ENCODE data around the gene BRI3. TPM values are rescaled to one million over a fixed set of nuclear protein-coding genes. Genes with fewer than 3 reads are reported as not detected.

Gene BRI3
- total RNA-seq, 4 donors from 2014 or later = 36.4 to 52.9 (median 45.2) TPM

- peaks cover 64% of the 10 kb centered on the region for H3K36me3 ChIP-seq
- WGBS = 93% methylated on average over 7 of the region's 11 CpGs
- no peak overlapping the region for H3K4me3 ChIP-seq
- no peak overlapping the region for H3K27ac ChIP-seq
- no peaks in the 10 kb centered on the region for H3K9me3 ChIP-seq
- H3K4me1 ChIP-seq = no peaks in the 10 kb centered on the region
- no peaks in the 10 kb centered on the region for H3K27me3 ChIP-seq
- peak in 1 of 2 donors; percentile 56 for DNase-seq (ENCODE audit: low spot score in 2 of 2)
- no peak for TF ChIP-seq CTCF (IDR thresholded peaks at IDR 0.05)
- no peak for TF ChIP-seq POLR2AphosphoS5 (IDR thresholded peaks at IDR 0.05)
- no peak for TF ChIP-seq POLR2A (IDR thresholded peaks at IDR 0.05)
- no peak for TF ChIP-seq EP300 (IDR thresholded peaks at IDR 0.05)
Measured at GRCh38 chr7:98235901-98236300, 45.6 kb upstream of the BRI3 start.

- Histone ChIP-seq H3K27ac (no peak overlapping the region), H3K9me3 (no peaks in the 10 kb centered on the region), H3K4me1 (no peaks in the 10 kb centered on the region), H3K4me3 (no peak overlapping the region), H3K27me3 (no peaks in the 10 kb centered on the region), H3K36me3 (peaks cover 63% of the 10 kb centered on the region)
- DNase-seq (ENCODE audit: low spot score in 2 of 2) = no peak
- TF ChIP-seq CTCF (IDR thresholded peaks at IDR 0.05) = no peak
- TF ChIP-seq POLR2AphosphoS5 (IDR thresholded peaks at IDR 0.05) = no peak
- no peak for TF ChIP-seq POLR2A (IDR thresholded peaks at IDR 0.05)
- TF ChIP-seq EP300 (IDR thresholded peaks at IDR 0.05) = no peak
- WGBS = 95% methylated on average over 23 of the region's 25 CpGs
Measured at GRCh38 chr7:98236355-98237185, 44.9 kb upstream of the BRI3 start.

GRCh38 chr7:98238076-98238475 is 43.4 kb upstream of the BRI3 start:
- Histone ChIP-seq H3K4me3 (no peak overlapping the region), H3K36me3 (peaks cover 59% of the 10 kb centered on the region), H3K9me3 (no peaks in the 10 kb centered on the region), H3K4me1 (no peaks in the 10 kb centered on the region), H3K27me3 (no peaks in the 10 kb centered on the region), H3K27ac (no peak overlapping the region)
- no peak for DNase-seq (ENCODE audit: low spot score in 2 of 2)
- 100% methylated on average over 3 of the region's 4 CpGs for WGBS
- no peak for TF ChIP-seq POLR2A (IDR thresholded peaks at IDR 0.05)
- no peak for TF ChIP-seq CTCF (IDR thresholded peaks at IDR 0.05)
- TF ChIP-seq POLR2AphosphoS5 (IDR thresholded peaks at IDR 0.05) = no peak
- no peak for TF ChIP-seq EP300 (IDR thresholded peaks at IDR 0.05)

DNA sequence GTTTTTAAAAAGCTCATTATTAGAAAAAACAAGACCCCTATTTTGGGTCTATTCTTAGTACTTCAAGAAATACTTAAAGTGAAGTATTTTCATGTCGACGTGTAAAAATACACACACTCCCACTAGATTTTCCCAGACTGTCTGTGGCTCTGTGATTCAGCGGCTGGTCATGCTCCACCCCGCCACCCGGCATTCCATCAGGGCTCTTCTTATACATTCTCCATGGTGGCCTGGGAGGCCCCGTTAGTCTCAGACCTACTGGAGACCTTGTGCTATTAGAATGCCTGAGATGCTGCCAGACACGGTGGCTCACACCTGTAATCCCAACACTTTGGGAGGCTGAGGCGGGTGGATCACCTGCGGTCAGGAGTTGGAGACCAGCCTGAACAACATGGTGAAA is 42.5 kb upstream of the BRI3 start:
- H3K27ac ChIP-seq = no peak overlapping the region
- H3K9me3 ChIP-seq = no peaks in the 10 kb centered on the region
- no peak for DNase-seq (ENCODE audit: low spot score in 2 of 2)
- no peak for TF ChIP-seq CTCF (IDR thresholded peaks at IDR 0.05)
- no peak for TF ChIP-seq POLR2AphosphoS5 (IDR thresholded peaks at IDR 0.05)
- no peak for TF ChIP-seq POLR2A (IDR thresholded peaks at IDR 0.05)
- no peak for TF ChIP-seq EP300 (IDR thresholded peaks at IDR 0.05)
- WGBS = 97% methylated on average over 9 of the region's 9 CpGs
- no peaks in the 10 kb centered on the region for H3K4me1 ChIP-seq
- H3K4me3 ChIP-seq = no peak overlapping the region
- H3K36me3 ChIP-seq = peaks cover 59% of the 10 kb centered on the region
- H3K27me3 ChIP-seq = no peaks in the 10 kb centered on the region

DNA sequence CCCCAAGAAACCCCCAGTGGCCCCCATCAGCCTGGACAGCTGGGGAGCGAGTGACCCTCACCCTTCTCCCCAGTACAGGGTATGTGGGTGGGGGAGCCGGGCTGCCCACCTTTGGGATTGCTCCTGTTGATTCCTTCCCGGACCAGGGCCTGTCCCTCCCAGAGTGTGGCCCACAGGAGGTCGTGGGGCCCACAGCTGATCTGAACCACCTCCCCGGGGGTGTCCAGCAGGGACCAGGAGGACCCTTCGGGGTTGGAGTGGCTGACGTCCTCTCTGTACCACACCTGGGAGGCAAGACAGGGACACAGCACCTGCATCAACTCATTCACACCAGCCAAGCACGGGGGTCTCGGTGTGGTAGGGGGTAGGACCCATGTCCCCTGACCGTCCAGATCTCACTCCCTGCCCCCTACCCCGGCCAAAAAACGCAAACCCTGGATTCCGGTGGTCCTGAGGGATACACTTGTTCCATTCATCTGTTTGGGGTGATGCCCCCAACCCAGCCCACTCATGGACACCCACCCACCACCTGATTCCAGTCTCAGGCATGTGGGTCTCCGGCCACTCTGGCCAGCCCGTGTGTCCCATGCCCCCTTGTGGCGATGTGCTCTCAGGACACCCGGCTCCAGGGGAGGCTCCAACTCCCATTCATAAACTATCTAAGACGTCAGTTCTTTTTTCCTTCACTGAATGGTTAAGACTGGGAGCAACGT is 40.4 kb upstream of the BRI3 start:
- no peak for DNase-seq (ENCODE audit: low spot score in 2 of 2)
- H3K27me3 ChIP-seq = no peaks in the 10 kb centered on the region
- H3K4me1 ChIP-seq = peaks cover 3% of the 10 kb centered on the region
- H3K36me3 ChIP-seq = peaks cover 66% of the 10 kb centered on the region
- WGBS = 75% methylated on average over 12 of the region's 19 CpGs
- no peak for TF ChIP-seq POLR2AphosphoS5 (IDR thresholded peaks at IDR 0.05)
- TF ChIP-seq CTCF (IDR thresholded peaks at IDR 0.05) = peak in 1 of 2 donors; percentile 56
- no peak for TF ChIP-seq EP300 (IDR thresholded peaks at IDR 0.05)
- TF ChIP-seq POLR2A (IDR thresholded peaks at IDR 0.05) = no peak
- H3K27ac ChIP-seq = no peak overlapping the region
- H3K4me3 ChIP-seq = no peak overlapping the region
- H3K9me3 ChIP-seq = no peaks in the 10 kb centered on the region

All from suprapubic skin (tissue), 4 donors.